HG03469 (cell line): ENCODE data around the gene LANCL3.
A peak's percentile ranks its signal among the peaks of the same experiment; 100 is the strongest.
"Not testable (repeated sequence)": the region's sequence is repeated elsewhere in the genome, so short reads cannot be mapped to it uniquely, and the experiment has no call there.

Experiments
- ATAC-seq: cut with Tn5 transposase; IDR thresholded peaks from one replicate; pipeline ENCODE4 v1.9.1; 2021; ENCODE audit warnings: mild to moderate bottlenecking, moderate library complexity, moderate number of reproducible peaks; ENCODE audit not compliant: unreplicated experiment

The LANCL3 gene

DNA sequence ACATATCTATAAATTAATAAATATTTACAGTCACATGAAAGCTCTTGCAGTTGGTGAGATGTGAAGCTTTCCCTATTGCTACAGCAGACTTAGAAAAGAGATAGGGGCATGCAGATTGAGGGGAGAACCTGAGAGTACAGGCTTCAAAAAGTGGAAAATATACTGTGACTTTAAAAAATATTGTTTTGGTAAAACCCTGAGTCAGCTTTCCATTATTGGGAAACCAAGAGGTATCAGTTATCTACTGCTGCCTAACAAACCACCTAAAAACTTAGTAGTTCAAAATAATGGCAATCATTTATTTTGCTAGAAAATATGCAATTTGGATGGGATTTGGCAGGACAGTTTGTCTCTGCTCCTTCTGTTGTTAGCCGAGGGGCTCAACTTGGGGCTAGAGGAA, 38.3 kb downstream of the LANCL3 start:
- no peak for ATAC-seq

DNA sequence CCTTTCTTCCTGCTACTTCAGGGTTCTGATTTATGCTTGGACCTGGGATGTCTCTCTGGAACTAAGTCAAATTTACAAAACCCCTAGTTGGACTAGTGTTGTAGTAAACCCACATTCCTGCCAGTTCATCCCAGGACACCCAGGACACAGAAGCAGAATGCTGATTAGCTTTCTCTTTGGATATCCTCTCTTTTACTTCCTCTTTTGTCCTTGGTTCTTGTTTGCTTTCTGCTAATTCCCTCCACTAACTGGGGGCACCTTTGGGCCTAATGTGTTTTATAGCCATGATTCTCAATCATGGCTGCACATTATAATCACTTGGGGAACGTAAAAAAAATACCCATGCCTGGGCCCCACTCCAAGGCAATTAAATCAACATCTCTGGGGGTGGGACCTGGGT, 42.5 kb downstream of the LANCL3 start:
- ATAC-seq, result no peak

DNA sequence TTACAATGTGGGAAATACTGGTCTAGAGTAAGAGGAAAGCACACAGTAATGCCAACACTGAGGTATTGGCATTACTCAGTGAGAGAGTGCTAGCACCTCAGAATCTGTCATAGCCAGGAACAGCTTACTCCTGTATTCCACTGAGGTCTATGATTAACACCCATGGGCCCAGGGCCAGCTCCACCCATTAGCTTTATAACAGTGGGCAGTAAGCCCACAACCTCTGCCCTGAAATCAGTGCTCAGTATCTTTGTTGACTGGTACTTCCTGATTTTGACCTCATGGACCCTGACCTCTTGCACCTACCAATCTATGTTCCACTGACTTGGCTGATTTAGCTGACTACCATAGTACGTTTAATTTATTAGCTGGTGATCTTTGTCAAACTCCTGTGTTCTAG, 56.1 kb downstream of the LANCL3 start:
- ATAC-seq, result no peak

DNA sequence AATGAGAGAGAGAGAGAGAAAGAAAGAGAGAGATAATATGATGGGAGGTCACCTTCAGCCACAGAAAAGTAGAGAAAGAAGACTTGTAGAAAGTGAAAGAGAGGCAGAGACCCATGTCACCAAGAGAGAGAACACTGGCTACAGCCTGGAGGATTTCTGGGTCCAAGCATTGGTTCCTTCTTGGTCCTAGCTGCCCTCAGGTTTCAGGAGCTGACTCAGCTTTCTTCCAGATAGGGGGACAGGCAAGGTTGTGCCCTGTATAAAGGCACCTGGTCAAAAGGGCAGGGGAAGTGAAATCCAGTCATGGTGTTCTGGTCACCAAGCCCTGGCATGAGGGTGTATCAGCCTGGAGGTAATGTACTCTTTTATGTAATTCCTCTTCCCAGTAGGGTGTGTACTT, 66.6 kb downstream of the LANCL3 start:
- no peak for ATAC-seq

DNA sequence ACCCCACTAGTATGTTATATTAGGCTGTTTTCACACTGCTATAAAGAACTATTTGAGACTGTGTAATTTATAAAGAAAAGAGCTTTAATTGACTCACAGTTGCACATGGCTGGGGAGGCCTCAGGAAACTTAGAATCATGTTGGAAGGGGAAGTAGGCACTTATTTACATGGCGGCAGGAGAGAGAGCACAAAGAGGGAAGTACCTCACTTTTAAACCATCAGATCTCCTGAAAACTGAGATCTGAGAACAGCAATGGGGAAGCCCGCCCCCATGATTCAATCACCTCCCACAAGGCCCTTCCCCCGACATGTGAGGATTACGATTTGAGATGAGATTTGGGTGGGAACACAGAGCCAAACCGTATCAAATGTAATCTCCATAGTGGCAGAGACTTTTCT, 68.7 kb downstream of the LANCL3 start:
- ATAC-seq, result no peak

DNA sequence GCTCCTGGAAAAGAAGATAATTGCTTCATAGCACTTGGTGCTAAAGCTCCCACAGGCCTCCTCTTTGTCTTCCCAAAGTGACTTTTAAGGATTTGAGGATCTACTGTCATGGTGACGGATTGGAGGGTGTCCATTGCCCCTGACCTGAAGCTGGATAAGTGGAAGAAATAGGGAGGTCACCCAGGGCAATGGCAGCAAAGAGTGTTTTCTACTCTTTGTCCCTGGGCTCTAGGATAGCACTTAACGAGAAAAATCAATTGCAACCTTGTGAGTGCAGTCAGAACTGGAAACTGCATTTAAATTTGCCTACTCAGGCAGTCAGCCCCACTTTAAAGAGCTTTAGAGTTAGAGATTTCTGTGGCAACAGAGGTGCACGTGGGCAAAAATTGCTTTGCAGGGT, 70.4 kb downstream of the LANCL3 start:
- no peak for ATAC-seq

DNA sequence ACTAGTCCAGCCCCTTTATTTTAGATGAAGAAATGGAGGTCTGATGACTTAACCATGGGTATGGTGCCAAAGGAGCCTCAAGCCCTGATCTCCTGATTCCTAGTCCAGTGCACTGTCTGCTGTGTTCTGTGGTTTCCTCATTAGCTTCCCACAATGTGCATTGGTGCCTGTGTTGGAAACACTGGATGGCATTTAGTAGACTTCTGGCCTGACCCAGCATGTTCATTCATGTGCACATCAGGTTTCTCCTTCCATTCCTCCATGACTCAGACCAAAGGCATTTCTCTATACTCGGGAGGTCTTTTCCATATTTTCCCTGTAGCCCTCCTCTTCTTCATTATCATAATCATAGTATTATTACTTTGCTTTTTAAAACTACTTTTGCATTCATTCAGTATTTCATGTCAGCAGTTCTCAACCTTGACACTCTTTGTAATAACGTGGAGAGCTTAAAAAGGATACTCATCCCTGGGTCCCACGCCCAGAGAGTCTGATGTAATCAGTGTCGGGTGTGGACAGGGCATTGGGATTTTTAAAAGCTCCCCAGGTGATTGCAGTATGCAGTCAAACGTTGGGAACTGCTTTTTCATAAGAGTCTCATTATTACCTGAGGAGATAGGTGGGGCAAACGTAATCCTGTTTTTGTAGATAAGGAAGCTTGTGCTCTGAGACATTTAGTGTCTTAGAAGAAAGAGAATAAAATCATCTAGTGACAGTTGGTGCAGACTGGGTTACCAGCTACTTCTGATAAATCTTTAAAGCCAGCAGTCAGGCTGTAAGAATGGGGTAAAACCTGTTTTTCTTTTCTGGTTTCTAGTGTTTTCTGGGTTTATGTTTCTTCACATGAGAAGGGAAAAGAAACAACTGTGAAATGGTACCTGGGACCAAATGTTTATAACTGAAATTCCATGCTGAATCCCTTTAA, 73.2 kb downstream of the LANCL3 start:
- ATAC-seq, result no peak

DNA sequence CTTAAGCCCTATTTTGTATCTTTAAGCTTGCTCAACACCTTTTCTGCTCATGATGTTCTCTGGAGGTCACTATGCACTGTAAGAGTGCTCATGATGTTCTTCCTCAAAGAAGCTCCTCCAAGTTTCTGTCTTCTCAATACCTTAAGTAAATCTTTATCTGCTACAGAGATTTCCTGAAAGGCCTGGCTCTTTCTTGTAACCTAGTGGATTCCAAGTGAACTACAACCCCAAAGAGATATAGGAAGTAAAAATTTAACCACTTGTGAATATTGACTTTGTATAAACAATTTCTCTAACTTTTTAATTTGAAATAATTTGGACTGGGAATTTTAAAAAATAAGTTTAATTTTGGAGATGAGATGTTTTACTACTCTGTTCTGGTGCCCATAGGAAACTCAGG, 74.8 kb downstream of the LANCL3 start:
- ATAC-seq, result no peak

DNA sequence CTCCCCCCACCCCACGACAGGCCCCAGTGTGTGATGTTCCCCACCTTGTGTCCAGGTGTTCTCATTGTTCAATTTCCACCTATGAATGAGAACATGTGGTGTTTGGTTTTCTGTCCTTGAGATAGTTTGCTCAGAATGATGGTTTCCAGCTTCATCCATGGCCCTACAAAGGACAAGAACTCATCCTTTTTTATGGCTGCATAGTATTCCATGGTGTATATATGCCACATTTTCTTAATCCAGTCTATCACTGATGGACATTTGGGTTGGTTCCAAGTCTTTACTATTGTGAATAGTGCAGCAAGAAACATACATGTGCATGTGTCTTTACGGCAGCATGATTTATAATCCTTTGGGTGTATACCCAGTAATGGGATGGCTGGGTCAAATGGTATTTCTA, 79.4 kb downstream of the LANCL3 start:
- not testable (repeated sequence) for ATAC-seq

DNA sequence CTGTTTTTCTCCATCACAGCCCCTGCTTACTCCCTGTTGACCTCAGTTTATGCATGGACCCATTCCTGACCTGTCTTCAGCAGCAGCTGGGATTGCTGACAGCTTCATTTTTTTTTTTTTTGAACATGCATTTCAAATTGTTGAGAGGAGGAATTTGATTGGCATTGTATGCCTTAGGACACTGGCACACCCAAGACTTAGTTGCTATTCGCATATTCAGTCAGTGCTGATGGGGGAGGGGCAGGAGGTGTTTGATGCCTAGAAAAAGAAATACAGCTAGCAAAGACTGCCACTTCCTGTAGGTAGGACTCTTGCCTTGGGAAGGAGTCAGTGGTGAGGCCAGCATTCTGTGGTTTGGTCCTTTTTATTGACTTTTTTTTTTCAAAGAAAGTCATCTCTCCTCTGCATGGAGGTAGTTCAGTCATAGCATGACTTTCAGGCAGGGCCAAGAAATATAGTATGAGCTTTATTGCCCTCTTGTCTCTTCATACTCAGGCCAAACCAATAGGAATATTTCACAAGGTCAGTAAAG, 80.5 kb downstream of the LANCL3 start:
- no peak for ATAC-seq

DNA sequence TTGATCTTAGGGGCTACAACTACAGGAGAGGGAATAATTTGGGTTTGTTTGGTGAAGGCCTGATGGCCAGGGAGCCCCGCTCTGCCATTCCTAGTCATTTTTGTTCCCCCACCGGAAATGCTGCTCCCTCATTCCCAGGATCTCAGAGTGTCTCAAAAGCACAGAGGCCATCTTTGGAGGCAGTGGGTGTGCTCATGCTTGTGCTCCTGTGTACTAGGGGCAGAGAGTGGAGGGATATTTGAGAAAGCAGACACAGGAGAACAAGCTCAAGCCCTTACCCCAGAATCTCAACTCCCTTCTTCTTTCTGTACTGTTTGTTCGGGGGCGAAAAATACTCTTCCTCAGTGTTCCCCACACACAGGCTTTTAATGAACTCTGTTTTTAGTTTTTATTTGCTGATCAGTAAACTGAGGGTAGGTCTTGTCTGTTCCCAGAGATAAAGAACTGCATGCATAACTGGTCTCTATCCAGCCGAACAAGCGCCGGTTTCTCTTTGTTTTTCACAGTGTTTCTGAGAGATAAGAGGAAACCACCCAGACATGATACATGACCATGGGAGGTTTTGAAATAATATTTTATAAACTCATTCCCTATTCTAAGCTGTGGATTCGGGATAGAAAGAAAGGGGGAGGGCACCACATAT, 81.2 kb downstream of the LANCL3 start:
- ATAC-seq, result no peak

DNA sequence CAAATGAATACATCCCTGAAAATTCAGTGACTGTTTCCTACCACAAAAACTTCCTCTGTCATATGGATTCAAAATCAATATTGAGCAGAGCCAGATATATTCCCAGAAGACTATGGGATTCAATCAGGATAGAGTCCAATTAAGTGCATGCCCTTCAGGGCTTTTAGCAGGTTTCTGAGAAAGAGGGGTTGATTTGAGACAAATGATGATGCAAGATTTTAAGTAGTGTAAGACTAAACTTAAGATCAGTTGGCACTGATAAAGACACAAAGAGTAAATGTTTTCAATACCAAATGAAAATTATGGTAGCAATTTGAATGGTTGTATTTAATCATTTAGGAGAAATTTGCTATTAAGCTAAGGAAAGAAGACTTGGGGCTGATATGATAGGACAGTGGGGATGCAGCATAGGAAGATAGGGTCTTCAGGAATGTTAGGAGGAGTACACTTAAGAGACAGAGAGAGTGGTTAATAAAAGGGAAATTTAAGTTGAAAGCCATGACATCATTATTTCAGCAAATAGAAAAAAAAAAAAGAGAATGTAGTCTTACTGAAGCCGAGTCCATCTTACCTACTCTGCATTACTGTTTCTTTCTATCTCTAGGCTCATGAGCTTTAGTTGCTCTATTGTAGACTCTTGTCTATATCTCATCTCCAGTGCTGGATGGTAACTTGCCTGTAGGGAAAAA, 82.1 kb downstream of the LANCL3 start:
- no peak for ATAC-seq

DNA sequence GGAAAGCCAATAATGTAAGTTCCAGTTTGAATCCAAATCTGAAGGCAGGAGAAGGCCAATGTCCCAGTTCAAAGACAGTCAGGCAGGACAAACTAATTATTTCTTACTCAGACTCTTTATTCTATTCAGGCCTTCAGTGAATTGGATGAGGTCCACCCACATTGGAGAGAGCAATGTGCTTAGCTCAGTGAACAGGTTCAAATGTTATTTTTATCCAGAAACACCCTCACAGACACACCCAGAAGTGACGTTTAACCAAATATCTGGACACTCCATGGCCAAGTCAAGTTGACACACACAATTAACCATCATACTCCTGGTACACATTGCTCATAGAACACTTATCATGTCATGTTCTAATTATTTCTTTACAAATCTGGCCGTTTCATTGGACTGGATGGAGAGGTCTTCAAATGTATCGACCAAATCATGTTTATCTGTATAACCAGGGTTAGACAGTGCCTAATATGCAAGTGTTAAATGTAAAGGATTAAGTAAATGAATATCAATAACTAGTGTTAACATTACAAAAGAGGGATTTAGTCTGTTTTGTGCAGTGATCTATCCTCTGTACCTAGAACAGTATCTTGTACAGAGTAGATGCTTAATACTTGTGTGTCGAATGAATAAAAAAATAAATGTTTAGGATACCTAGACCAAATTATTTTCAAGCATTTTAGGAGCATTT, 87.0 kb downstream of the LANCL3 start:
- ATAC-seq, result no peak

DNA sequence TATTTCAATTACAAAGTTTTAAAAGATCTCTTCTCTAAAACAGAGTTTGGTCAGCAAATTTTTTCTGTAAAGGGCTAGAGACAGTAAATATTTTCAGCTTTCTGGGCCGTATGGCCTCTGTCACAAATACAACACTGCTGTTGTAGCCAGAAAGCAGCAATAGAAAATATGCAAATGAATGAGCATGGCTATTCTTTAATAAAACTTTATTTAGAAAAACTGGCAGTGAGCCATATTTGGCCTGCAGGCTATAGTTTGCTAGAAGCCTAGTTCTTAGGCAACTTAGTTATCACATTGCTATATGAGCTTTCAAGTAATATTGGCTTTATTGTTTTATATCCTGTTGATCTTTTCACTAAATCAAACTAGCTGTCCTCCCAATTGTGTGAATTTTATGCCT, 87.6 kb downstream of the LANCL3 start:
- no peak for ATAC-seq

DNA sequence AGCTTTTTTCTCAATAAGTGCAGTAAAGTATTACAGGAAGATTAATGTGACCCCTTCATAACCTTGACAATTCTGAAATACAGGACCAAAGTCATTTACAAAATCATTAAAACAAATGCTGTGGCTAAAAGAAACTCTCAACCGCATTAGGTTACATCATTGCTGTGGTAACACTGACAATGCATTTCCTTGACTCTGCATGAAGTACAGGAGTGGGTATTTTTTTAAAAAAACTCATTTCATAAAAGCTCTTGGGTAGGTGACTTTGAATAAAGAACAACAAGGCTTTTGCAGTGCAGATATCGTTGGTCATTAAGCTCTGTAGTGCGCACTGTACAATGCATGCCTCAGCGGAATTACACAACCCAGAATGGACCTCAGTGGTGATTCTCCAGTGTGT, 90.7 kb downstream of the LANCL3 start:
- no peak for ATAC-seq

DNA sequence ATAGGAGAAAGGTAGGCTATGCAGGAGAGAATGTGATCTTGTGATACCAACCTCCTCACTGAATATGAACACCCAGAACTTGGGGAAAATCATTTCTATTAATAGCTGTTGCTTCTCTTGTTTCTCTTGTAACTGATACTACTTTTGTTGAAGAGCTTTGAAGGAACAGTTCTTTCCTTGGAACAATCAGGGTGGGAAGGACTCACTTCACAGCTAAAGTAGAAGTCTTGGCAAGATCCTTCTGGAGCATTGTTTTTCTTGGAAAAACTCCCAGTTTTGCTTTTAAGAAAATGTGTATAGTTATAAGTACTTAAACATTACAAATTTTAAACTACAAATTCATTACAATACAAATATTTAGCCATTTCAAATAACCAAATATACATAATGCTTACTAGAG, 95.1 kb downstream of the LANCL3 start:
- no peak for ATAC-seq

DNA sequence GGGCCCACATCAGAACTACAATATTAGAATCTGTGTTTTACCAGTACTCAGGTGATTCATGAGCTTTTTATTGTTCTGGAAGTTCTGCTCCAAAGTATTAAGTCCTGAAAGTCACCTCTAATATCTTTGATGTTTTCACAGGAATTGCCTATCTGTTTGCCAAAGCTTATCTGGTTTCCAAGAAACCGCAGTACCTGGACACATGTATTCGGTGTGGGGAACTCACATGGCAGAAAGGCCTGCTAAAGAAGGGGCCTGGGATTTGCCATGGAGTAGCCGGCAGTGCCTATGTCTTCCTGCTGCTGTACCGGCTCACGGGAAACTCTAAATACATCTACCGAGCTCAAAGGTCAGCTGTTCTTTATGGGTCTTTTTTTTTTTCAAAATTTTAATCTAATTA, 95.7 kb downstream of the LANCL3 start:
- ATAC-seq, result no peak

DNA sequence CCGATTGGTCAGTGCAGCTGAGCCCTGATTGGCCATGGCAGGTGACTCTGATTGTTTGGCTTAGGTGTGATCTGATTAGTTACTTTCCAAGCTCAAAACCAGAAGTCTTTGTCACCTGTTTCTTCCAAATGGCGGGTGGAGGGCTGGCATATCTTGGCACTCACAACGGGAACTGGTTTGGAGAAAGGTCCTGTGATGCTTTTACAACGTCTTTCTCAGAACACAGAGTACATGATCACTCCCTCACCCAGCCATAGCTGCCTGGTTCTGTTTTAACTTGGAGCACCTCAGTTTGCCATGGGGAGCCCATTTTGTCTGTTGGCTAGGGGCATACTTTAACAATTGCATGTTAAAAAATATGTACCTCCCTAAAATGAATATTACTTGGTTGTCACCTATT, 101.1 kb downstream of the LANCL3 start:
- ATAC-seq, result no peak

DNA sequence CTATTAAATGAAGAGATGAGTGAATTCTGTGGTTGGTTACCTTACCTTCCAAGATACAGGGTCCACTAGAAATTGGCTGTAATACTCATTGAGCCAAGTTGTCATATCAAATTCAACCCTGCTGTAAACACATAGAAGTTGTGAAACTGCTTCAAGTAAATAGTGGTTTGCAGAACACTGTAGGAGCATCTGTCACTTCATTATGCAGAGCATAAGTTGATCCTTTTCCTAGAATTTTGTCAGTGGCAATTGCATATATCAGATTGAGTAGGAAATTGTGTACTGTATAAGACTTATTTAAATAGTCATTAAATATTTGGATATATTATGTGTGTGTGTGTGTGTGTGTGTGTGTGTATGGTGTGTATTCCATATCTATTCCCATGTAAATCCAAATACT, 105.3 kb downstream of the LANCL3 start:
- no peak for ATAC-seq

DNA sequence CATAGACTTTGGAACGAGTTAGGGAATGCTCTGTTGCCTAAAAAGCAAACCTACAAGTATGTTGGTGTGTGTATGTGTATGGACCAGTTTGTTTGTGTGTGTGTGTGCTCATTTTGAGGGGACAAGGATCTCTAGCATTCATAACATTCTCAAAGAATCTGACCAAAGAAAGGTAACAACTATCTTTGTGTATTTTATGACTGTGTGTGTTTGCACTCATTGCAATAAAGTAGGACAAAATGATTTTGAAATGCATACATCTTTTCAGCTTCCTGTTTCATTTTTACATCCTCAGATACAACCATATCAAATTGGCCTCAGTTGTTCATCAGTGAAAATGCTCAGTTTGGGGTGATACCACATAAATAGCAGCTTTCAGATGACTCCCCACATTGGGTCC, 105.8 kb downstream of the LANCL3 start:
- no peak for ATAC-seq

DNA sequence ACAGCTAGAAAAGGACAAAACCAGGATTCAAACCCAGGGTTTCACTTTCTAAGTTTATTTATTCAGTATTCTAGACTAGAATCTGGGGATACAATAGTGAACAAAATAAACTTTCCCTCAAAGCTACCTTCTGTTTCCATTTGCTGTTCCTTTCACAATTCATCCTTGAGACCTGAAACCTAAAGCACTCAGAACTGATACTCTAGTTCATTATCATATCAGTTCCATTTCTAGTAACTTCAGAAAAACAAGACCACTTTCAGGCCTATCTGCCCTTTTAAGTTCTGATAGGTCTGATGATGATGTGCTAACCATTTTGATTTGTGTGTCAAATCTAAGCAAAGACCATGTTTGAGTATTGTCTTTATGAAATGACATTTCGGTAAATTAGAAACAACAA, 106.3 kb downstream of the LANCL3 start:
- peak; percentile 42 for ATAC-seq
